HepG2 (cell line): Measurements from ENCODE around the gene C1orf21. TPM values are rescaled to one million over a fixed set of nuclear protein-coding genes. Genes with fewer than 3 reads are reported as not detected.

Experiments
- ATAC-seq: fragments of 200-7000 bp; cut with Tn5 transposase; 3 replicates; pipeline ENCODE4 v1.9.1; 2020; ENCODE audit warnings: mild to moderate bottlenecking, moderate library complexity
- BruUV-seq: library from RNA; stranded (reverse); fragments of 400-500 nt; replicated peaks from 2 replicates; lab custom pipeline; 2021; lab: Mats Ljungman, UMichigan
- CTCF ChIA-PET: fragments of 300-600 bp; formaldehyde crosslinking; extraction: SDS; loops from one replicate; lab custom pipeline; 2021; ENCODE audit warnings: low total read pairs, inconsistent platforms, low intra/inter-chr PET ratio; lab: Yijun Ruan, JAX
- POLR2A ChIA-PET: fragments of 350-600 bp; sonication (Branson Sonifier 250); formaldehyde crosslinking; loops from one replicate; lab custom pipeline; 2020; ENCODE audit warnings: antibody characterized with exemption, inconsistent platforms; lab: Yijun Ruan, JAX
- DNase-seq: peaks from one replicate; pipeline ENCODE4 v3.0.0-alpha.2; 2015; ENCODE audit warnings: low spot score
- FAIRE-seq: peaks from 3 replicates; lab custom pipeline; 2011; peaks lifted over from hg19 to GRCh38; lab: Jason Lieb, UNC
- H2AFZ ChIP-seq: one replicate; pipeline ENCODE4 v1.6.1; 2011; ENCODE audit warnings: low read length, inconsistent platforms
- H3K27ac ChIP-seq: fragments of 300-600 bp; 3 replicates; pipeline ENCODE4 v1.8.0; 2011; ENCODE audit warnings: mixed run types, mild to moderate bottlenecking, mixed read lengths, low read length, inconsistent platforms; ENCODE audit not compliant: insufficient read depth; ENCODE audit errors: extremely low read length
- H3K27me3 ChIP-seq, 2 experiments: fragments of 200-600 bp in 1 of 2; 2 replicates in 1 of 2; 3 replicates in 1 of 2; pipeline versions ENCODE4 v1.6.0 to v1.8.0; 2011; ENCODE audit warnings: low read length in 2 of 2, mild to moderate bottlenecking in 2 of 2, moderate library complexity in 2 of 2, inconsistent platforms in 1 of 2; ENCODE audit not compliant: insufficient read depth in 2 of 2, control insufficient read depth in 1 of 2
- H3K36me3 ChIP-seq, 2 experiments: fragments of 200-600 bp in 1 of 2; replicated peaks in 1 of 2; 2 replicates in 1 of 2; 3 replicates in 1 of 2; pipeline versions ENCODE4 v1.5.1 to v1.8.0; 2011; ENCODE audit warnings: low read length in 2 of 2, inconsistent platforms in 1 of 2; ENCODE audit not compliant: insufficient read depth in 2 of 2, control insufficient read depth in 1 of 2
- H3K4me1 ChIP-seq: 2 replicates; pipeline ENCODE4 v1.5.1; 2012; ENCODE audit warnings: low read length, inconsistent platforms; ENCODE audit not compliant: insufficient read depth
- H3K4me2 ChIP-seq: 2 replicates; pipeline ENCODE4 v1.6.0; 2011; ENCODE audit warnings: low read depth, low read length, inconsistent platforms
- H3K4me3 ChIP-seq, 3 experiments: fragments of 200-600 bp in 1 of 3; sonication (generic), shearing (Covaris generic) in 1 of 3; replicated peaks in 1 of 3; 2 replicates each; pipeline ENCODE4 v1.5.1; 2011 to 2016; ENCODE audit warnings: low read length in 3 of 3, inconsistent platforms in 2 of 3, low read depth in 2 of 3, mild to moderate bottlenecking in 2 of 3, control low read depth in 1 of 3, mixed read lengths in 1 of 3; ENCODE audit not compliant: insufficient read depth in 1 of 3
- H3K79me2 ChIP-seq: one replicate; pipeline ENCODE4 v1.6.1; 2011; ENCODE audit warnings: low read length, inconsistent platforms; ENCODE audit not compliant: insufficient read depth
- H3K9ac ChIP-seq: 2 replicates; pipeline ENCODE4 v1.6.0; 2011; ENCODE audit warnings: mild to moderate bottlenecking, low read depth, low read length, inconsistent platforms; ENCODE audit not compliant: insufficient read depth
- H3K9me3 ChIP-seq: 2 replicates; pipeline ENCODE4 v1.5.1; 2012; ENCODE audit warnings: mild to moderate bottlenecking, low read length
- H4K20me1 ChIP-seq: 2 replicates; pipeline ENCODE4 v1.6.0; 2011; ENCODE audit warnings: inconsistent platforms, mild to moderate bottlenecking, low read length, moderate library complexity; ENCODE audit not compliant: insufficient read depth
- CHD2 ChIP-seq: IDR thresholded peaks from 2 replicates; pipeline ENCODE4 v1.6.1; 2011; ENCODE audit warnings: low read depth, low read length, improper control_type of control experiment
- HNF4G ChIP-seq, 2 experiments: sonication (generic) in 1 of 2; formaldehyde crosslinking in 1 of 2; IDR thresholded peaks; 2 replicates each; pipeline versions ENCODE4 v1.4.0 to v1.6.1; 2011 to 2020; ENCODE audit warnings: borderline replicate concordance in 2 of 2, low read depth in 2 of 2, mild to moderate bottlenecking in 2 of 2, low read length in 1 of 2, missing genetic modification reagents in 1 of 2, moderate library complexity in 1 of 2
- ZNF839 ChIP-seq: sonication (generic); formaldehyde crosslinking; IDR thresholded peaks from 2 replicates; pipeline ENCODE4 v1.4.0; 2020; ENCODE audit warnings: missing genetic modification reagents, mild to moderate bottlenecking, borderline replicate concordance
- WGBS: methylation state at CpG from one replicate; pipeline ENCODE4 v1.1.6; 2017; ENCODE audit warnings: low lambda C conversion rate; 5-methylcytosine and 5-hydroxymethylcytosine counted together
- in situ Hi-C: cut with HindIII; loops from 2 replicates; pipeline ENCODE4 v1.10.0; 2017; ENCODE audit warnings: low pct_unique_long_range_greater_than_20kb; ENCODE audit not compliant: extremely low pct_ligation_motif_present
- intact Hi-C: fragments of 100-400 bp; cut with micrococcal nuclease; formaldehyde crosslinking; loops from one replicate; pipeline ENCODE4 v1.10.0; 2022; ENCODE audit not compliant: unreplicated experiment
- polyA plus RNA-seq, 8 experiments: library from polyadenylated mRNA; depleted of rRNA in 3 of 8; stranded (reverse) in 7 of 8; unstranded in 1 of 8; fragments of >200 nt; fragmentation: Illumina TruSeq in 4 of 8; extraction: Trizol in 4 of 8; gene quantifications; 2 replicates each; pipeline versions ENCODE4 v1.2.1 to v1.2.3, GENCODE V29; 2011 to 2016; ENCODE audit warnings: low read depth in 4 of 8, missing spikeins in 1 of 8, mixed read lengths in 1 of 8; ENCODE audit not compliant: insufficient read depth in 1 of 8
- total RNA-seq, 5 experiments: library from RNA; depleted of rRNA; stranded (reverse); fragments of >200 nt; fragmentation: Illumina TruSeq; extraction: Trizol; gene quantifications; 2 replicates each; pipeline ENCODE4 v1.2.3, GENCODE V29; 2016; ENCODE audit warnings: low read depth in 1 of 5
- TF ChIP-seq, protein P1 (sequence below), 2 experiments: sonication (generic) in 1 of 2; formaldehyde crosslinking in 1 of 2; IDR thresholded peaks; 2 replicates each; pipeline versions ENCODE4 v1.4.0 to v1.6.1; 2016 to 2020; ENCODE audit warnings: borderline replicate concordance in 1 of 2, low read depth in 1 of 2, mild to moderate bottlenecking in 1 of 2, missing genetic modification reagents in 1 of 2

Gene C1orf21
- total and polyA plus RNA-seq, 2 of the 13 experiments (the other 11 are each of a cell fraction or from before 2014, with no cell fraction given) = not detected

DNA sequence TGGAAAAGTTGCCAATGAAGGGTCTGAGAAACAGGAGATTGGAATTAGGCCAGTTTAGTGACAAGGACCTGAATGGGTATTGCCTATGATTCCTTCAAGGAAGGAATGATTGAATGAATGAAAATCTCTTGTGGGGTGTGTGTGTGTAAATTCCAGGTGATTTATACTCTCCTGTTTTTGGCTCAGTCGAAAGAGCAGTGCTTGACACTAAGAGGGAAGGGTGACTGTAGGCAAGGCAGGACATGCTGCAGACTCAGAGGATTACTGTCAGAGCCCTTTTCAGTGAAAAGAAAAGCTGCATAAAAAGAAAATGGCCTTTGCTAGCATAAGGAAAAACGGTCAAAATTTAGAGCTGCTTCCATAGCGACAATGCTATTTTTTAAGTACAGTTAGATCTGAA is 30.1 kb downstream of the C1orf21 start (continued):
- TF ChIP-seq, protein P1, sequence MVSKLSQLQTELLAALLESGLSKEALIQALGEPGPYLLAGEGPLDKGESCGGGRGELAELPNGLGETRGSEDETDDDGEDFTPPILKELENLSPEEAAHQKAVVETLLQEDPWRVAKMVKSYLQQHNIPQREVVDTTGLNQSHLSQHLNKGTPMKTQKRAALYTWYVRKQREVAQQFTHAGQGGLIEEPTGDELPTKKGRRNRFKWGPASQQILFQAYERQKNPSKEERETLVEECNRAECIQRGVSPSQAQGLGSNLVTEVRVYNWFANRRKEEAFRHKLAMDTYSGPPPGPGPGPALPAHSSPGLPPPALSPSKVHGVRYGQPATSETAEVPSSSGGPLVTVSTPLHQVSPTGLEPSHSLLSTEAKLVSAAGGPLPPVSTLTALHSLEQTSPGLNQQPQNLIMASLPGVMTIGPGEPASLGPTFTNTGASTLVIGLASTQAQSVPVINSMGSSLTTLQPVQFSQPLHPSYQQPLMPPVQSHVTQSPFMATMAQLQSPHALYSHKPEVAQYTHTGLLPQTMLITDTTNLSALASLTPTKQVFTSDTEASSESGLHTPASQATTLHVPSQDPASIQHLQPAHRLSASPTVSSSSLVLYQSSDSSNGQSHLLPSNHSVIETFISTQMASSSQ (IDR thresholded peaks at IDR 0.05; ENCODE audit: low read depth) = no peak
- TF ChIP-seq, protein P1 (CRISPR knock-in tag; IDR thresholded peaks at IDR 0.05; ENCODE audit: borderline replicate concordance) = no peak
- no peak for TF ChIP-seq ZNF839 (CRISPR knock-in tag)
- TF ChIP-seq, all 625 proteins: peak for 0

DNA sequence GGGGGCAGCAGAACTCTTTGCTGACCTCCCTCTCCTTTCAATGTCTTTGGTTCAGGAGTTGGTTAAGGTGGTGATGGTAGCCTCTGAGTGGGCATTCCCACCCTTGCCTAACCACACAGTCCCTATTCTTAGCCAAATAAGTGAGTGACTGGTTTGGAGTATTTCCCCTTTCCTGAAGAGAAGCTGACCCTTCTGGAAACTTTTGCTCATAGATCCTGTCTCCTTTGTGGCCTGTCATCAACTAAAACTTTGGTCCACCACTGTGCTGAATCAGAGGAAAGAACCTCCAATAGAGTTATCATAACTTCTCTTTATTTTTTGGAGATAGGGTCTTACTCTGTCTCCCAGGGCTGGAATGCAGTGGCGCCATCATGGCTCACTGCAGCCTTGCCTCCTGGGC is 31.1 kb downstream of the C1orf21 start:
- no peaks in the 10 kb centered on the region for H3K36me3 ChIP-seq
- no TSS peak for BruUV-seq
- ChIA-PET CTCF (no interaction called here), POLR2A (no interaction called here)
- no peaks in the 10 kb centered on the region for H4K20me1 ChIP-seq
- no peaks in the 10 kb centered on the region for H3K79me2 ChIP-seq
- H3K4me3 ChIP-seq = no peak overlapping the region
- FAIRE-seq = no peak
- TF ChIP-seq CHD2 = no peak
- TF ChIP-seq HNF4G (IDR thresholded peaks at IDR 0.05; ENCODE audit: borderline replicate concordance, low read depth, low read length) = no peak
- no peak for TF ChIP-seq HNF4G (CRISPR knock-in tag; IDR thresholded peaks at IDR 0.05; ENCODE audit: borderline replicate concordance, low read depth)
- H3K27me3 ChIP-seq = peaks cover 0 to 4% of the 10 kb centered on the region in 2 experiments; a peak in 2 of 5 replicates
- H3K9ac ChIP-seq = no peak overlapping the region
- H3K27ac ChIP-seq = no peak overlapping the region
- DNase-seq = no peak
- H3K4me1 ChIP-seq = no peaks in the 10 kb centered on the region
- no peaks in the 10 kb centered on the region for H3K9me3 ChIP-seq
- no peak for ATAC-seq
- H3K4me2 ChIP-seq = no peak overlapping the region
- WGBS = 0% methylated on average over 1 of the region's 1 CpG
- intact Hi-C loops = no loop called here
- H2AFZ ChIP-seq = no peak overlapping the region
- in situ Hi-C loops = no loop called here
